Right cardiac atrium (tissue), 5 donors: ENCODE measurements around the gene ASGR2. TPM values are rescaled to one million over a fixed set of nuclear protein-coding genes. Genes with fewer than 3 reads are reported as not detected.
"Not testable (repeated sequence)": the region's sequence is repeated elsewhere in the genome, so short reads cannot be mapped to it uniquely, and the experiment has no call there.

ENCODE experiments used
- ATAC-seq, 2 donors: fragments of 200-7000 bp; cut with Tn5 transposase; one replicate each; pipeline versions ENCODE4 v1.8.0 to v1.9.1; 2020; ENCODE audit warnings: moderate library complexity in 2 of 2, mild to moderate bottlenecking in 1 of 2
- DNase-seq, 3 donors: peaks; one replicate each; pipeline ENCODE4 v3.0.0-alpha.2; 2020
- H3K27ac ChIP-seq: one replicate; pipeline ENCODE4 v1.5.1; 2013; ENCODE audit warnings: mild to moderate bottlenecking, low read length, control low read depth, moderate library complexity
- H3K27me3 ChIP-seq: one replicate; pipeline ENCODE4 v1.6.1; 2013; ENCODE audit not compliant: control insufficient read depth, insufficient read depth
- H3K4me1 ChIP-seq: one replicate; pipeline ENCODE4 v1.6.1; 2013; ENCODE audit warnings: low read length; ENCODE audit not compliant: control insufficient read depth, insufficient read depth
- H3K4me3 ChIP-seq: one replicate; pipeline ENCODE4 v1.5.1; 2013; ENCODE audit warnings: low read length, control low read depth
- H3K9me3 ChIP-seq: one replicate; pipeline ENCODE4 v1.6.1; 2013; ENCODE audit warnings: low read length; ENCODE audit not compliant: control insufficient read depth
- WGBS: extraction: QIAGEN DNeasy Blood & Tissue Kit; methylation state at CpG from one replicate; pipeline ENCODE4 v1.1.7; 2013; 5-methylcytosine and 5-hydroxymethylcytosine counted together
- intact Hi-C, 4 donors: fragments of 100-400 bp; cut with DNase I; formaldehyde crosslinking; loops; one replicate each; pipeline versions ENCODE4 v1.11.0 to v1.14.0; 2022 to 2023
- polyA plus RNA-seq: library from polyadenylated mRNA; stranded (reverse); fragments of 200-250 nt; gene quantifications from one replicate; pipeline ENCODE4 v1.2.3, GENCODE V29; 2013
- total RNA-seq, 4 donors: library from RNA; stranded (reverse); fragmentation: NEBNext Ultra II Directional; extraction: Animal tissue kit (Norgen Biotek cat#: 25700); gene quantifications; one replicate each; pipeline ENCODE4 v1.2.1, GENCODE V29; 2021
- donor health status: healthy with polysubstance abuse.
- donor health status: DM: no; HTN: yes; CAD: no.
- donor health status: DM: no; HTN: no; CAD: no.
- donor health status: DM: no; HTN: yes; CAD: no; lungs with severe emphysema.
- donor health status: DM: yes; HTN: yes; CAD: no.

The ASGR2 gene
- total and polyA plus RNA-seq, 5 donors = 0.14 to 0.64 (median 0.25) TPM; not detected in 1

- peak; percentile 37 to 72 (median 70) for DNase-seq
- 33% methylated on average over 13 of the region's 13 CpGs for WGBS
- intact Hi-C loops = loop anchor here (2.0 to 10.0 kb wide), 5 partner anchors 85 to 225 kb away; no protein-coding TSS in a partner anchor
- Histone ChIP-seq H3K9me3 (no peaks in the 10 kb centered on the region), H3K27me3 (no peaks in the 10 kb centered on the region), H3K27ac (no peak overlapping the region), H3K4me3 (no peak overlapping the region), H3K4me1 (no peaks in the 10 kb centered on the region)
- peak in 1 of 2 donors; percentile 45 for ATAC-seq
These were observed 22.7 kb upstream of the ASGR2 start for GRCh38 chr17:7137171-7137943.

- ATAC-seq (no peak), DNase-seq (peak; percentile 76 to 93 (median 88))
- intact Hi-C loops = loop anchor here (2.0 to 10.0 kb wide), 5 partner anchors 84 to 224 kb away; no protein-coding TSS in a partner anchor
- H3K27ac ChIP-seq = no peak overlapping the region
- H3K9me3 ChIP-seq = no peaks in the 10 kb centered on the region
- no peaks in the 10 kb centered on the region for H3K27me3 ChIP-seq
- H3K4me3 ChIP-seq = no peak overlapping the region
- 25% methylated on average over 9 of the region's 9 CpGs for WGBS
- no peaks in the 10 kb centered on the region for H3K4me1 ChIP-seq
These were observed 21.8 kb upstream of the ASGR2 start for GRCh38 chr17:7136266-7136877.

- Histone ChIP-seq H3K27ac (no peak overlapping the region), H3K9me3 (no peaks in the 10 kb centered on the region), H3K4me3 (no peak overlapping the region), H3K4me1 (no peaks in the 10 kb centered on the region), H3K27me3 (no peaks in the 10 kb centered on the region)
- intact Hi-C loops = loop anchor here in 1 of 4 donors (10.0 kb wide), 1 partner anchor 219 kb away; no protein-coding TSS in a partner anchor
- WGBS = 62% methylated on average over 20 of the region's 20 CpGs
- no peak for ATAC-seq
- DNase-seq = peak in 2 of 3 donors; percentile 53 to 58
These were observed 19.3 kb upstream of the ASGR2 start for GRCh38 chr17:7133916-7134315.

GRCh38 chr17:7133424-7133823 is 18.8 kb upstream of the ASGR2 start:
- H3K4me1 ChIP-seq = no peaks in the 10 kb centered on the region
- intact Hi-C loops = loop anchor here in 1 of 4 donors (10.0 kb wide), 1 partner anchor 219 kb away; no protein-coding TSS in a partner anchor
- no peak overlapping the region for H3K27ac ChIP-seq
- WGBS = 13% methylated on average over 19 of the region's 19 CpGs
- H3K4me3 ChIP-seq = no peak overlapping the region
- no peaks in the 10 kb centered on the region for H3K9me3 ChIP-seq
- DNase-seq (peak; percentile 41 to 76 (median 71)), ATAC-seq (peak; percentile 30 to 52)
- H3K27me3 ChIP-seq = no peaks in the 10 kb centered on the region

- H3K4me3 ChIP-seq = no peak overlapping the region
- DNase-seq (no peak), ATAC-seq (peak in 1 of 2 donors; percentile 43)
- intact Hi-C loops = loop anchor here in 1 of 4 donors (10.0 kb wide), 1 partner anchor 218 kb away; no protein-coding TSS in a partner anchor
- no peaks in the 10 kb centered on the region for H3K4me1 ChIP-seq
- no peak overlapping the region for H3K27ac ChIP-seq
- H3K9me3 ChIP-seq = no peaks in the 10 kb centered on the region
- no peaks in the 10 kb centered on the region for H3K27me3 ChIP-seq
- WGBS = 22% methylated on average over 7 of the region's 7 CpGs
These were observed 18.0 kb upstream of the ASGR2 start for GRCh38 chr17:7132511-7133094.

- Histone ChIP-seq H3K27me3 (no peaks in the 10 kb centered on the region), H3K4me3 (no peak overlapping the region), H3K4me1 (no peaks in the 10 kb centered on the region), H3K9me3 (no peaks in the 10 kb centered on the region), H3K27ac (no peak overlapping the region)
- intact Hi-C loops = loop anchor here in 1 of 4 donors (10.0 kb wide), 1 partner anchor 217 kb away; no protein-coding TSS in a partner anchor
- DNase-seq = no peak
- ATAC-seq = no peak
- 78% methylated on average over 5 of the region's 5 CpGs for WGBS
These were observed 16.8 kb upstream of the ASGR2 start for GRCh38 chr17:7131423-7131791.

- Histone ChIP-seq H3K27me3 (no peaks in the 10 kb centered on the region), H3K9me3 (no peaks in the 10 kb centered on the region), H3K27ac (no peak overlapping the region), H3K4me1 (no peaks in the 10 kb centered on the region), H3K4me3 (no peak overlapping the region)
- intact Hi-C loops = loop anchor here in 1 of 4 donors (10.0 kb wide), 1 partner anchor 216 kb away; no protein-coding TSS in a partner anchor
- ATAC-seq (peak in 1 of 2 donors; percentile 38), DNase-seq (no peak)
- 37% methylated on average over 11 of the region's 11 CpGs for WGBS
These were observed 16.2 kb upstream of the ASGR2 start for GRCh38 chr17:7130621-7131422.

- no peak overlapping the region for H3K4me3 ChIP-seq
- H3K27me3 ChIP-seq = no peaks in the 10 kb centered on the region
- ATAC-seq = no peak
- no peak overlapping the region for H3K27ac ChIP-seq
- WGBS = 85% methylated on average over 8 of the region's 8 CpGs
- no peak for DNase-seq
- intact Hi-C loops = no loop called here
- H3K4me1 ChIP-seq = no peaks in the 10 kb centered on the region
- H3K9me3 ChIP-seq = no peaks in the 10 kb centered on the region
These were observed 14.7 kb upstream of the ASGR2 start for GRCh38 chr17:7129311-7129710.

GRCh38 chr17:7128160-7128559 is 13.5 kb upstream of the ASGR2 start:
- H3K27ac ChIP-seq = no peak overlapping the region
- H3K4me3 ChIP-seq = no peak overlapping the region
- ATAC-seq = no peak
- H3K27me3 ChIP-seq = no peaks in the 10 kb centered on the region
- no peaks in the 10 kb centered on the region for H3K9me3 ChIP-seq
- intact Hi-C loops = no loop called here
- WGBS = 53% methylated on average over 5 of the region's 5 CpGs
- no peaks in the 10 kb centered on the region for H3K4me1 ChIP-seq
- no peak for DNase-seq

- H3K4me1 ChIP-seq, DNase-seq, H3K4me3 ChIP-seq, ATAC-seq, intact Hi-C loops, H3K9me3 ChIP-seq, H3K27ac ChIP-seq, H3K27me3 ChIP-seq: not testable (repeated sequence)
- 95% methylated on average over 5 of the region's 5 CpGs for WGBS
These were observed 12.9 kb upstream of the ASGR2 start for GRCh38 chr17:7127501-7127900.
